Mucosa of rectum (tissue), 2 donors: ENCODE data around the gene USP12.
"Not testable (repeated sequence)": the region's sequence is repeated elsewhere in the genome, so short reads cannot be mapped to it uniquely, and the experiment has no call there.

Experiments used
- H3K27ac ChIP-seq, 2 donors: one replicate each; pipeline ENCODE4 v1.7.0; 2013; ENCODE audit warnings: inconsistent platforms in 2 of 2, low read depth in 2 of 2, low read length in 2 of 2
- H3K27me3 ChIP-seq, 2 donors: one replicate each; pipeline ENCODE4 v1.7.0; 2013; ENCODE audit warnings: low read length in 2 of 2; ENCODE audit not compliant: control insufficient read depth in 2 of 2, insufficient read depth in 2 of 2
- H3K36me3 ChIP-seq, 2 donors: one replicate each; pipeline ENCODE4 v1.7.0; 2013; ENCODE audit warnings: low read length in 2 of 2; ENCODE audit not compliant: control insufficient read depth in 2 of 2, insufficient read depth in 2 of 2
- H3K4me1 ChIP-seq, 2 donors: one replicate each; pipeline ENCODE4 v1.7.0; 2013; ENCODE audit warnings: low read length in 2 of 2, mild to moderate bottlenecking in 1 of 2; ENCODE audit not compliant: control insufficient read depth in 2 of 2, insufficient read depth in 2 of 2
- H3K4me3 ChIP-seq, 2 donors: one replicate each; pipeline ENCODE4 v1.7.0; 2013; ENCODE audit warnings: low read length in 2 of 2
- H3K9ac ChIP-seq, 2 donors: one replicate each; pipeline ENCODE4 v1.7.0; 2013; ENCODE audit warnings: low read length in 2 of 2, low read depth in 1 of 2, mild to moderate bottlenecking in 1 of 2
- H3K9me3 ChIP-seq, 2 donors: one replicate each; pipeline ENCODE4 v1.7.0; 2013; ENCODE audit warnings: low read length in 2 of 2; ENCODE audit not compliant: control insufficient read depth in 2 of 2
- donor health status: healthy.
- donor health status: Normal muscosa, but diverticular disease.

USP12 gene

GRCh38 chr13:27201661-27202060 is 30.1 kb upstream of the USP12 start:
- Histone ChIP-seq H3K4me1 (no peaks in the 10 kb centered on the region), H3K9me3 (no peaks in the 10 kb centered on the region), H3K9ac (no peak overlapping the region), H3K27ac (no peak overlapping the region), H3K36me3 (no peaks in the 10 kb centered on the region), H3K27me3 (no peaks in the 10 kb centered on the region), H3K4me3 (no peak overlapping the region)

GRCh38 chr13:27200413-27201070 is 28.9 kb upstream of the USP12 start:
- Histone ChIP-seq H3K27me3 (no peaks in the 10 kb centered on the region), H3K4me3 (no peak overlapping the region), H3K9ac (no peak overlapping the region), H3K9me3 (no peaks in the 10 kb centered on the region), H3K27ac (no peak overlapping the region), H3K36me3 (no peaks in the 10 kb centered on the region), H3K4me1 (no peaks in the 10 kb centered on the region)

- H3K27me3 ChIP-seq = no peaks in the 10 kb centered on the region
- H3K36me3 ChIP-seq = no peaks in the 10 kb centered on the region
- no peak overlapping the region for H3K9ac ChIP-seq
- H3K9me3 ChIP-seq = no peaks in the 10 kb centered on the region
- H3K27ac ChIP-seq = no peak overlapping the region
- H3K4me1 ChIP-seq = no peaks in the 10 kb centered on the region
- no peak overlapping the region for H3K4me3 ChIP-seq
Observed at GRCh38 chr13:27199696-27200095, 28.1 kb upstream of the USP12 start.

- no peak overlapping the region for H3K4me3 ChIP-seq
- H3K9ac ChIP-seq = no peak overlapping the region
- H3K4me1 ChIP-seq = no peaks in the 10 kb centered on the region
- H3K27me3 ChIP-seq = no peaks in the 10 kb centered on the region
- H3K27ac ChIP-seq = no peak overlapping the region
- H3K9me3 ChIP-seq = no peaks in the 10 kb centered on the region
- H3K36me3 ChIP-seq = no peaks in the 10 kb centered on the region
Observed at GRCh38 chr13:27199211-27199610, 27.6 kb upstream of the USP12 start.

GRCh38 chr13:27194895-27195764 is 23.5 kb upstream of the USP12 start:
- Histone ChIP-seq H3K36me3 (no peaks in the 10 kb centered on the region), H3K9me3 (no peaks in the 10 kb centered on the region), H3K4me1 (no peaks in the 10 kb centered on the region), H3K9ac (no peak overlapping the region), H3K27ac (no peak overlapping the region), H3K4me3 (no peak overlapping the region), H3K27me3 (no peaks in the 10 kb centered on the region)

- no peaks in the 10 kb centered on the region for H3K36me3 ChIP-seq
- no peaks in the 10 kb centered on the region for H3K27me3 ChIP-seq
- no peaks in the 10 kb centered on the region for H3K4me1 ChIP-seq
- H3K9me3 ChIP-seq = no peaks in the 10 kb centered on the region
- no peak overlapping the region for H3K9ac ChIP-seq
- no peak overlapping the region for H3K27ac ChIP-seq
- H3K4me3 ChIP-seq = no peak overlapping the region
Observed at GRCh38 chr13:27194209-27194608, 22.6 kb upstream of the USP12 start.

- H3K27ac ChIP-seq = no peak overlapping the region
- H3K27me3 ChIP-seq = no peaks in the 10 kb centered on the region
- no peak overlapping the region for H3K9ac ChIP-seq
- no peaks in the 10 kb centered on the region for H3K4me1 ChIP-seq
- H3K4me3 ChIP-seq = no peak overlapping the region
- no peaks in the 10 kb centered on the region for H3K36me3 ChIP-seq
- H3K9me3 ChIP-seq = no peaks in the 10 kb centered on the region
Observed at GRCh38 chr13:27193496-27193895, 21.9 kb upstream of the USP12 start.

GRCh38 chr13:27192973-27193372 is 21.4 kb upstream of the USP12 start:
- Histone ChIP-seq H3K9me3 (no peaks in the 10 kb centered on the region), H3K4me1 (no peaks in the 10 kb centered on the region), H3K4me3 (no peak overlapping the region), H3K27ac (no peak overlapping the region), H3K27me3 (no peaks in the 10 kb centered on the region), H3K36me3 (no peaks in the 10 kb centered on the region), H3K9ac (no peak overlapping the region)

- H3K9me3 ChIP-seq, H3K36me3 ChIP-seq, H3K4me3 ChIP-seq, H3K27me3 ChIP-seq, H3K9ac ChIP-seq, H3K27ac ChIP-seq, H3K4me1 ChIP-seq: not testable (repeated sequence)
Observed at GRCh38 chr13:27192367-27192766, 20.8 kb upstream of the USP12 start.

- no peak overlapping the region for H3K9ac ChIP-seq
- no peak overlapping the region for H3K4me3 ChIP-seq
- no peaks in the 10 kb centered on the region for H3K4me1 ChIP-seq
- H3K9me3 ChIP-seq = no peaks in the 10 kb centered on the region
- no peaks in the 10 kb centered on the region for H3K27me3 ChIP-seq
- no peaks in the 10 kb centered on the region for H3K36me3 ChIP-seq
- no peak overlapping the region for H3K27ac ChIP-seq
Observed at GRCh38 chr13:27189192-27189591, 17.6 kb upstream of the USP12 start.
